Measurements from ENCODE around the gene MS4A12.

DNA sequence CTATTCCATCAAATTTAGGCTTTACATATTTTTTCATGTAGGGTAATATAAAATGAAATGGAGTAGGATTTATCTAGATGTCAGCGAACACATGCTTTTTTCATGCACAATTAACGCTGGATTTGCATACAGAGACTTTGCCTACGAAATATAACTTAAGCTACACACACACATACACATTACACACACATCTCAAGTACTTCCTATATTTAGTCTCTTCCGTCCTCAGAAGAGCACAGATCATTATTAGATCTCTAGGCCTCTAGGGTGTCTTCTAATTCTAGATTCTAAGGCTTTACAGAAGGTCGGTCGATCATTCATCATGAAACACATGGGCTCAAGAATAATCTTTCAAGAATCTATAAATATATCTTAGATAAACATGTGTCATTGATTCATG lies 18.8 kb downstream of the MS4A12 start:
- TF ChIP-seq EZH2 (IDR thresholded peaks at IDR 0.05; ENCODE audit: insufficient read depth, poor library complexity, severe bottlenecking) (no peak), EZH2phosphoT487 (IDR thresholded peaks at IDR 0.05; ENCODE audit: insufficient read depth, low read depth) (no peak)

Measured in GM23248 (cell line).